ENCODE results near the gene CAMK2A.

Gene CAMK2A

DNA sequence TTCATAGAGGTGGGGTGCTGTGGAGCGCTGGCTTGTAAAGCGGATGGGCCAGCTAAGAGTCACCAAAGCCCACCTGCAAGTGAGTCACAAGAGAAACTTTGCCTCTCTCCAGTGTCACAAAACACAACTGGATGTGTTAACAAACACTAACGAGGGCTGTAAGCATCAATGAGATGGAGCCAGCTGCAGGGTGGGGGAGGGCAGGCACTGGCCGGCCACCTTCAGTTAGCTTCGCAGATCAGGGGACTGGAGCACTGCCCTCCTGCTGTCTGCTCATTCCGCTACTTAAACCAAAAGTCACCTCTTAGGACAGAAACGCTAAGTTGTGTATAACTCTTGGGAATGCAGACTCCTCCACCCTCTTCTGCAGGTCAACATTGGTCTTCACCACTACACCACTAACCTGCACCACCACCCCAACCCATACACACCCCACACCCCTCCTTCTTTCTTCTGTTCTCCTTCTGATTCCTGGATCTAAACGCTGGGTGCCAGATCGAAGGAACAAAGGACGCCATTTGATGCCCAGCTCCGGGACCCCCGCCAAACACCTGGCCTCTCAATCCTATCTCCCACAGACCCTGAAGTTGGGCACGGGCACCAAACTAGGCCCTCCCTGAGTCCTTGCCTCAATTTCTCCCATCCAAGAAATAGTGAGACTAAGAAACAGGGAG is 11.1 kb upstream of the CAMK2A start:
- no peak for DNase-seq (ENCODE audit: low read depth in 2 of 2)

DNA sequence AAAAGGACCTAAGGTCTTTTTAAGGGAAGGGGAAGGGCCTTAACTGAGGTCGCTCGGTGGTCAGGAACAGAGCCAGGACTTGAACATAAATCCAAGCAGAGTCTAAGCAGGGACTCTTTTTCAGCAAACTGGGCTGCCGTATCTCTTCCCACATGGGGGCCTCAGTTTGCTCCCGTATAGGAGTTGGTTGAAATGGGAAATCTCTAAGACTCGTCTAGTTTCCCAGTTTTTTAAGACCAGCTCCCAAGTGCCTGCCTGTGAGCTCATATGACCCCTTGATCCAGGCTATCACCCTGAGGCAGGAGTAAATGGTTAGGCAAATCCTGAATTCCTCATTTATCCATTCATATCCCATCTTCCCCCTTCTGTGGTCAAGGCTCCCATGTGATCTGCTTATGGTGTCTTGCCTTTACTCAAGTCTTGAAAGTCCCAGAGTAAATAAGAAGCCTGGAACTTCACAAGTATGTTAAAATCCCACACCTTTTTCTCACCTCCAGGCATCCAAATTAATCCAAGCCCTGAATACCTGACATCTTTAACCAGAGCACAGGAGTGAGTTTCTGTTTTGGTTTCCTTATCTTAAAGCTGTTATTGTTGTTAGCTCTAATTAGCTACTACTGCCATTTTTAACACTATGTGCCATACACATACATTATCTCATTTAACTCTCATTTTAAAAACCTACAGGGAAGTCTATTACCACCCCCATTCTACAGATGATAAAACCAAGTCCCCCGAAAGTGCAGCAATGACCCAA is 10.2 kb upstream of the CAMK2A start:
- DNase-seq (ENCODE audit: low read depth in 2 of 2): no peak

DNA sequence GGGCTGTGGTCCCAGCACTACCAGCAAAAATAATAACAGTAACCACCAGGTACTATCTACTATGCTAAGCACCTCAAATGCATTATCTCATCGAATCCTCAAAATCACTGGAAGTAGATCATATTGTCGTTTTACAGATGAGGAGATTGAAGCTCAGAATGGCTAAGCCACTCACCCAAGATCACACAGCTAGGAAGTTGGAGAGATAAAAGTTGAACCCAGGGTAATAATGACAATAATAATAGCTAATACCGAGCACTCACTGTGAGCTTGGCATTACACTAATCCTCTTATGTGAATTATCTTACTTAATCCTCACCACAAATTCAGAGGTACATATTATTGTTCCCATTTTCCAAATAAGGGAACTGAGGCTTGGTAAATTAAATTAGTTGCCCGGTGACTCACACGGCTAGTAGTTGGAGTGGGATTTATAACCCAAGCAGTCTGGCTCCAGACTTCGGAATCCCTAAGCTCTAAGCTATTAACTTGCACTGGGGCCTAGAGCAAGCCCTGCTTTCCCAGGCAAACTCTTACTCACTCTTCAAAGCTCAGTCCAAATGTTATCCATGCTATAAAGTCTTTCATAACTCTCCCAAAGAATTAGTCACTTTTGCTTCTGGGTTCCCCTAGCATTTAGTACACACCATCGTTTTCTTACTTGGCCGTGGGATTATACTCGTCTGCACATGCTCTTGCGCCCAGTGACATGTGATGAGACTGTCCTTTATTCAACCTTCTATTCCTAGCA is 9.3 kb upstream of the CAMK2A start:
- DNase-seq (ENCODE audit: low read depth in 2 of 2): no peak

DNA sequence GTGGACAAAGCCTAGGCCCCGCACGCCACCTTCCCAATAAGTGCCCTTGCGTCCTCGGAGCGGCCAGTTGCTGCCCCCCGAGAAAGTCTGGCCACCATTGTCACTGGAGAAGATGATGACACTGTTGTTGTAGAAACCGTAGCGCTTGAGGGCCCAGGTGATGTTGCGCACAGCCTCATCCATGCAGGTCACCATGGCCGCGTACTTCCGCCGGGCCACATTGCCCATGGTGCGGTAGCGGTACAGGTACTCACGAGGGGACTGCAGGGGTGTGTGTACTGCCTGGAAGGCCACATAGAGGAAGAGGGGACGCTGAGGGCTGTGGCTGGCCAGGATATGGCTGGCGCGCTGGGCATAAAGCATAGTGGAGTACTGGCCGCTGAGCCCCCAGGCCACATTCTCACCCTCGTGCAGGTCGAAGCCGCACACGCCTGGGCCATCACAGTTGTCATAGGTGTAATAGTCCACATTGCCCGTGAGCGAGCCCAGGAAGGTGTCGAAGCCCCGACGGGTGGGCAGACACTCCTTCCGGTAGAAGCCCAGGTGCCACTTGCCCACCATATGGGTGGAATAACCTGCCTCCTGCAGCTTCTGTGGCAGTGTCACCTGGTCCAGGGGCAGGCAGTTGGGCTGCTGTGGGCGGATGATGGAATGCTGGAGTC is 8.5 kb upstream of the CAMK2A start:
- no peak for DNase-seq (ENCODE audit: low read depth in 2 of 2)

DNA sequence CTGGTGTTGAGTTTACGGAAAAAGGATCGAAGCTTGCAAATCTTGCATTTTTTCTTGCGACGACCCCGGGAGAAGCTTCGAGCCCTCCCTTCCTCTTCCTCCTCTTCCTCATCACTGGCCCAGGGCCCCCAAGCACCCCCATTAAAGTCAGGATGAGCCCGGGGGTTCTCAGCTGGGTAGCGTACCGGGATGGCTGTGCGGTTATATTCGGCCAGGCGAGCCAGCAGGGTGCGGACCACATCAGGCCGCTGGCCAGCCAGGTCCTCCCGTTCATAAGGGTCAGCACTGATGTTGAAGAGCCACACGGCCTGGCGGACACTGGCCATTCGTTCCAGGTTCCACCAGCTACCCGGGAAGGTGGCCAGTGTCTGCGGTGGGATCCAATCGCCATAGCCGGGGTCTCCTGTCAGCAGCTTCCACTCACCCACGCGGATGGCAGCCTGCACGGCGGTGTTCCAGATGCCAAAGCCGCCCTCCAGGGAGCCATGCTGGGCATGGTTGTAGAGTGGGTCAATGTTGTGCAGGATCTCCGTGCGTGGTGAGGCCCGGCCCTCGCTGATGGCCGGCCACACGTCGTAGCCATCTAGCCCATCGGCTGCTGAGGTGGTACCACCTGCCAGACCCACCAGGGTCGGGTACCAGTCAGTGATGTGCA is 7.8 kb upstream of the CAMK2A start:
- no peak for DNase-seq (ENCODE audit: low read depth in 2 of 2)

DNA sequence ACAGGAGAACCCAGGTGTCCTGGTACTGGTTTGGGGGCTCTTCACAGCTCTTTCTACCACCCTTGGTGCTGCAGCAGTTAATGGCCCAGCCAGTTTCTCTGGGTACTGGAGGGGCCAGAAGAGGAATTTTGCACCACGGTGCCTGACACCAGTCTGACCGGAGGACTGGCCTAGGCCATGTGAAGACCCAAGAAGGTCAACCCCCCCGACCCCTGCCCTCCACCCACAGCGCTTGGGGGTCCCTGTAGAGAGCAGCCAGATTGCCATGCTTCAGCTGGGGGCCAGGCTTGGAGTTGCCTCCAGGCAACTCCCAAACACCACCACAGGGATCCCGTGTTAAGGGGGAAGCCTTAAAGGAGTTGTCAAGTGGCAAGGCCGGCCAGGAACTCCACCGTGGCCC is 6.9 kb upstream of the CAMK2A start:
- DNase-seq (ENCODE audit: low read depth in 2 of 2): no peak

DNA sequence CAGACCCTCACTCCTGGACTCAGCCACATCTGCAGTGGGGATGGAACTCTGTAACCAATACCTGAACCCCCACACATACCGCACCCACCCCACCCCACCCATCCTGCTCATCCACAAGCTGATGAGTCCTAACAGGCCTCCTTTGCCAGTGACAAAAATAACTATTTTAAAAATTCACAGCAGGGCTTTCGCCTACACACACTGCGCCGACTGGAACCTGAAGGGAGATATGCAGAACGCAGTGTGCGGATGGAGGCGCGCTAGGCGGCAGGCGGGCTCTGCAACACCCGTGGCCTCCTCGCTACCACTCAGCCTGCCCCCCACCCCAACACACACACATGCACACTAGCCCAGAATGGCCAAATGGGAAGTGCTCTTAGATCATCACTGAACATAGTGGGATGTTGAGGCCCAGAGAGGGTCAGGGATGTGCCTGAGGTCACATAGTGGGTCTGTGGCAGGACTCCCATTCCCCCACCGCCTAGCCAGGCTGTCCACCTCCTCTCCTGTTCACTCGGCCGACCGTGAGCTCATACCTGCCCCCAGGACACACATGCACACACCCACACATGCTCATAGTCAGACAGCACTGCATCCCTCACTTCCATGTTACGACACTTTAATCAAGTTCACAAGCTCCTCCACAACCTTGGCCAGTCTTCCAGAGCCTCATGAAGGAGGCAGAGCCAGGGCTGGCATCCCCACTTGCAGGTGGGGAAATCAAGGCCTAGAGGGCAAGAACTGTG is 6.3 kb upstream of the CAMK2A start:
- DNase-seq (ENCODE audit: low read depth in 2 of 2): no peak

DNA sequence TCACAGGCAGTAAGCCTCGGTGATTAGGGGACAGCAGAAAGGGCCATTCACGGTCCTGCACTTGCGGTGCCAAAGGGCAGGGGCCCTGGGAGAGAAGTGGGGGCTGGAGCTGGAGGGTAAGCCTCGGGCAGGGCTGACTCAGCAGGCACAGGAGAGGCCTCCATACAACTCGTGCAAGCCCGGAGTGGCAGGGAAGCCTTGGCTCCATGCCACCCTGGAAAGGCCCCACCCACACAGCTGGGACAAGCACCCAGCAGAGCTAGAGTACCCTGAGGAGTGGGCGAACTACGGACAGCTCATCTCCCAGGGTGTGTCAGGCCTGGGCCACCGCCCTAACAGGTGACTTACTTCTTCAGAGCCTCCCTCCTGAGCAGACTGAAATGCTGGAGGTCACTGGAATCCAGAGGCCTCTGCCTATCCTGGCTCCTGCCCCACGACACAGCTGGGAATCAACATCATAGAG is 5.6 kb upstream of the CAMK2A start:
- no peak for DNase-seq (ENCODE audit: low read depth in 2 of 2)

DNA sequence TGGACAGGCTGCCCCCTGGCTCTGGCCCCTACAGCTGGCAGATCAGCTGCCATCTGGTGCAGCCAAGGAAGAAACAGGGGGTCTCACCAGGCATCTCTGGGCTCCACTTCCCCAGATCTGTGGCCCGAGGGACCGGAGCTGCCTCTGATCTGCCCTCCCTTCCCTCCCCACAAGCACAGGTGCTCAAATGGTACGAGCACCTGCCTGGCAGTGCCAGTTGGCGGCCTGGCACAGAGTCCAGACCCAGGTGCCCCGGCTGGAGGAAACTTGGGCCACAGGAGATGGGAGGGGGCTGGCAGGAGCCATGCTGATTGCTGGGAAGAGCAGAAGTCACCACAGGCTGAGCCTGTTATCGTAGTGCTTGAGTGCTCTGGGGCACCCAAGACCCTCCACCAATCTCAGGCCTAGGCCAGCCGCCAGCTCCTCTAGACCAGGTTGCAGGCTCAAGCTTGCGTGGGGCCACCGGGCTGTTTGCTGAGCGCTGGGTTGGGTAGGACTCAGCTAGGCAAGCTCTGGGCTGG is 5.0 kb upstream of the CAMK2A start:
- no peak for DNase-seq (ENCODE audit: low read depth in 2 of 2)

DNA sequence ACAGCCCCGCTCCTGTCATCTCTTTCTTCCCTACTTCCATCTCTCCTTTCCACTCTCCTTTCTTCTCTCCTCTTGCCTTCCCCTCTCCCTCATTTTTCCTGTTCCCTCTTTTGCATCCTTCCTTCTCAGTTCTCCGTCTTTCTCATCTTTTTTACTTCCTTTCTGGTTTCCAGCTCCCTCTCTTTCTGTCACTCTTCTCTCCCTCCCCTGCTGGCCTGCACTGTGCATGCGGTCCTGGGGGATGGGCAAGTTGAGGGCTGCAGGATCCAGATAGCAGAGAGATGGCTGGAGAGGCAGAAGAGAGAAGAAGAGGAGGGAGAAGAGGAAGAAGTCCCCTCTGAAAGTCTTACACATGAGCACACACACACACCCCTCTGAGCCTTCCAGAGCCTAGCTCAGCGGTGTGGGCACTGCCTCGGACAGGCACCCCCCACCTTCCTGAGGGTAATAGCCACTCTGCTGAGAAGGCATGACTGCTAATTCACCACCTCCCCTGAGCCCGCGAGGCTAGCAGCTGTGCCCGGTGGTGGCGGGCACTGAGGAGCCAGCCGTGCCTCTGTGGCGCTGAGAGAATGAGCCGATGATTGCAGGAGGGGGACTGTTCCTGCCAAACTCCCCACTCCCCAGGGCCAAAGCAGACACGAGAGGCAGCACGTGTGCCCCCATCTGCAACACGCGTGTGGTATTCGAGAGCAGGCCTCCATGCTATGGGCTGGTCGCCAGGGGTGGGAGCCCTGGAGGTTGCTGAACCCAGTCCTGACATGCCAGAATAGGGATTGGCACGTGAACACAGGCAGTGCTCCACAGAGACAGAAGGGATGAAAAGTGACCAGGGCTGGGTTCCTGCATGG is 3.7 kb upstream of the CAMK2A start:
- no peak for DNase-seq (ENCODE audit: low read depth in 2 of 2)

DNA sequence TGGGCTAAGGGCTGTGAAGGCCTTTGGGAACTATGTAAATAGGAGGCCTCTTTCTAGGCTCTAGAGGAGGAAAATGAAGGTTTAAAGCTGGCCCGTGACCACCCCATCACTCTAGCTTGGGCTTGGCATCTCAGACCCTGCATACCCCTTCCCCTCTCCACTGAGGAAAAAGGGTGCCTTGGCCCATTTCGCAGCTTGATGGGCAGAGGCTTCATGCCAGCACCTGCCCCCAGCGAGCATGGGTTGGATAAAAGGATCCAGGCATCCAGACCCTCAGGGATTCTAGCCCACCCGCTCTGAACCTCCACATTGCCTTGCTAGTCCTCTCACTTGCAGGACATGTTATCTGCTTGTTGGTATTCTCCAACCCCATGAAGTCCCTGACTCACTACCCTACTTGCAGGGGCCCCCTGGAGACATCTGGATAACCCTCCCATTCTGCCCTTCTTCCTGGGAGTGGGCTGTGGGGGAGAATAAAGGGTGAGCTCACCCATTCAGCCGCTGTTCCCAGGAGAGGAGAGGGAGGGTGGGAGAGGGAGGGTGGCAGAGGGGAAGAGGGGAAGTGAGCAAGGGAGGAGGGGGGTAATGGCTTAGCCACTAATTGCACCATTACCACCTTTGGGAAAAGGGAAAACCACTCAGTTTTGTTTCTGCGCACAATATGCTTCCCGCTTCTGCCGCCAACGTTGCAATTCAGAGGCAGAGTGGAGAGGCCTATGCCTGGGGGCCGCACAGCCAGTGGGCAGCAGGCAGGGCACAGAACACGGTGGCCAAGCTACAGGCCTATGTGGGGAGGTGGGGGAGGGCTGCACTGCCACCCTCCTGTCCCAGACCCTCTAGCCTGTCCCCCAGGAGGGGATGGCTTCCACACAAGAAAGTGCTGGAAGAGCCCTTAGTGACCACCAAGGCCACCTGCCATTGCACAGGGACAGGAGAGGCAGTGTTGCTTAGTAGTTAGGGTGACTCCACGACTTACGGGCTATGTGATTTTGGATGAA is 2.1 kb upstream of the CAMK2A start:
- no peak for DNase-seq (ENCODE audit: low read depth in 2 of 2)

DNA sequence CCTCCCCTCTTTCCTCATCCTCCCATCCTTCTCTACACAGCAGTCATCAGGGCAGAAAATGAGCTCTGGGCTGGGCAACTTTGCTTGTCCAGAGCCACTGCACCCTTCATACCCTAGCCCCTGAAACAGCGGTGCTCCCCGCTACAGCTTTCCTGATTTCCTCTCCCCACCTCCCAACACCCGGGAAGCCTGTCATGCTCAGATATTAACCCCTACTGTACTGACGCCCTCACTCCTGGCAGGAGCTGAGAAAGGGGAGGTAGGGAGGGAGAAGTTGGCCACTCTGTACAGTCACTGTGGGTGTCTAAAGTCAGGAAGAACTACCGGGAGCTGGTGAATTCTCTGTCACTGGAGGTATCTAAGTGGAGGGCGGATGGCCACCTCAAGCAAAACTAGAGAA is 782 bp downstream of the CAMK2A start:
- DNase-seq (ENCODE audit: low read depth in 2 of 2): no peak

DNA sequence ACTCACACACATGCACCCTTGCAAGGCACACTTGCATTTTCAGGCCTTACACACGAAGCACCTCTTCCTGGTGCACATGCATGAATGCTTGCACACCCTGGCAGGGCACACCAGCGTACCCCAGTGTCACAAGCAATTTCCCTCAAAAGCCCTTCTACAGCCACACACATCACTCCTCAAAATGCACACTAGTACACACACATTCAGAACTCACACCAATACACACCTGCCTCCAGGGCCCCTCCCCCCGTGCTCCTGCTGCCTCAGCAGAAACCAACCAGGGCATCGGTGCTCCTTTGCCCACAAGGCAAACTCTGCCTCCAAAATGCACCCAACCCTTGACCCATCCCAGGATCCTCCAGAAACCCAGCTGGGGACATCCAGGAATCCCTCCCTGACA is 1.2 kb downstream of the CAMK2A start:
- DNase-seq (ENCODE audit: low read depth in 2 of 2): no peak

DNA sequence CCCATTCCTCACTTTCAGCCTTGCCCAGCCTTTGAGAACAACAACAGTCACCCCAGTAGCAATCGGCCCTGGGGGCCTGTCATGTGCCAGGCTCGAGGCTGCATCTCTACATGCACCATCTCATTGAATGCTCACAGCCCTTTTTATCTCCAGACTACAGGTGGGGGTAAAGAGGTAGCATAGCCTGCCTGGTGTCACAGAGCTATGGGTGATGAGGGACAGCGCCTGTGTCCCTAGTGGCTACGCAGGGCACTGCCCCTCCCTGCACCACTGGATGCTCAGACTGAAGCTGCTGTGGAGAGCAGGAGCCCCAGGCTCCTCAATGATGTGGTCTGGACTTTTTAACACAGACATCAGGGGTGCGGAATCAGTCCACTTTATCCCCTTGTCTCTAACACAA is 2.8 kb downstream of the CAMK2A start:
- no peak for DNase-seq (ENCODE audit: low read depth in 2 of 2)

DNA sequence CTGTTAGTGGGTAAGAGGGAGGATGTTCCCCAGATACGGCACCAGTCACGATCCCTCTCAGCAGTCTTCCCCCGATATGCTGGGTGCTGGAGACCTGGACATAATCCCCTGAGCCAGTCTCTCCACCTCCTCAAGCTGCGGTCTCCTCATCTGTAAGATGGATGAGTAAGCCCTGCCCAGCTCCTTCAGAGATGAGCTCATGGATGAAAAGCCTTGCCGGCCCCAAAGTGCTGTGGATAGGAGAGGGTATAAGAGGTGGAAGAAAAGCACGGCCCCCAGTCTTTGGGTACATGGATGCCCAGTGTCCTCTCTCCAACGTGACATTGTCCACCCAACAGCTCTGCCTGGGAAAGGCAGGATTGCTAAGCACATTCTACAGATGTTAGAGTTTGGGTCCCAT is 4.5 kb downstream of the CAMK2A start:
- DNase-seq (ENCODE audit: low read depth in 2 of 2): no peak

DNA sequence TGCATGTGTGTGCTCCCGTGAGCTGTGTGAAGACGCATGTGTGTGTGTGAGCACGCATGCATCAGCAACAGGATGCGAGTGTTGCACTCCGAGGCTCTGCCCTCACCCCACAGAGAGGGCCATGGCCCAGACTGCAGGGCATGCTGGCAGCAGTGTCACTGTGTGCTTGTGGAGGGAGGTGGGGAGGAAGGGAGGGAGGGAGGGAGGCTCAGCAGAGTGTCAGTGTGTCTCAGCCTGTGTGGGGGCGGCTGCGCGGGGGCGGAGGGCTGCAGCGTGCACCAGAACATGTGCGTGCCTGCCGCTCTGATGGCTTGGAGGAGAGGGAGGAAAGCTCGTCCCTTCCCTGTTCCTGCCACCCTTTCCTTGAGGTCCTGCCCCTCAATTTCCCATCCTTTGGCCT is 5.3 kb downstream of the CAMK2A start:
- DNase-seq (ENCODE audit: low read depth in 2 of 2): no peak

DNA sequence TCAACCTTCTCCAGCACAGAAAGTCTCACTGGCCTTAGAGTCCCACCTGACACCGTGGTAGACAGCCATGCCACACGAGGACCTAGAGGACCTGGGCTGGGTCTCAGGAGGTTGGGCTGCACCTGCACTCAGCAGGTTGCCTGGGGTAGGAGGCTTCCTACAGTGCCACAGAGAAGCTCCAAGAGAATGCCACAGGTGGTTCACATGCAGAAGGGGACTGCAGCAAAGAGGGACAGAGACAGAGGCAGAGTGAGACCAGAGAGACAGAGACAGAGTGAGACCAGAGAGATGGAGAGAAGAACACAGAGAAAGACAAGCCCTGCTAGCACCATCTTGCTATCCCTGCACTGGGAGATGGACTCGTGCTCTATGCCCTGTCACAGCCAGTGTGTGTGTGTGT is 5.7 kb downstream of the CAMK2A start:
- DNase-seq (ENCODE audit: low read depth in 2 of 2): no peak

DNA sequence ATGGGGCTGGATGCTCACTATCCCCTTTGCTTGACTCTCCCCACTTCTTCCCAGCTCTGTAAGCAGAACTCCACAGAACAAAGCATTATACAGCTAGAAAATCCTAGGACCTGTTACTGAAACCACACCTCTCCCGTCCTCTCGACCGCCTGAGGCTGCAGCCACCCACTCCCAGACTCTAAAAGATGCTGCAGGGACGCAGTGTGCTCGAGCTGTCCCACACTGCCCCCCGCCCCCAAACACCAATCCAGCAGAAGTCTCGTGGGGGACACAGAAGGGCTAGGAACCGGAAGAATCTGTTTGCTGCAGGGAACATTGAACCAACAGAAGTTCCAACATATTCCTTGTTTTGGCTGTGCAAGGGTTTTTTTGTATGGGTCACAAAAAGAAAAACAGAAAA is 7.6 kb downstream of the CAMK2A start:
- DNase-seq (ENCODE audit: low read depth in 2 of 2): no peak

Data from stimulated activated CD8-positive, alpha-beta memory T cell treated with anti-CD3 and anti-CD28 coated beads, Interleukin-7, amount 100 ng/mL, for 1 hour (primary cell).